ENCODE measurements around the gene FBXO46.
A peak's percentile ranks its signal among the peaks of the same experiment; 100 is the strongest.

FBXO46 gene

GRCh38 chr19:45772130-45772840 is 41.6 kb upstream of the FBXO46 start:
- Histone ChIP-seq H3K27ac (ENCODE audit: low read depth, low read length) (no peak overlapping the region), H3K4me2 (ENCODE audit: low read length) (no peak overlapping the region), H3F3A (ENCODE audit: control insufficient read depth, insufficient read depth) (peaks cover 5% of the 10 kb centered on the region; the same call in 1 of the 2 replicates)

GRCh38 chr19:45771311-45771933 is 40.7 kb upstream of the FBXO46 start:
- Histone ChIP-seq H4K20me1 (ENCODE audit: control insufficient read depth, insufficient read depth, low read depth, low read length) (no peaks in the 10 kb centered on the region), H3K36me3 (ENCODE audit: control insufficient read depth, low read length) (no peaks in the 10 kb centered on the region), H3K79me2 (ENCODE audit: control insufficient read depth, low read length) (no peaks in the 10 kb centered on the region), H3K27me3 (ENCODE audit: control insufficient read depth, low read length) (peaks cover 8% of the 10 kb centered on the region), H3F3A (ENCODE audit: control insufficient read depth, insufficient read depth) (peaks cover 5% of the 10 kb centered on the region; the same call in 1 of the 2 replicates), H3K4me1 (ENCODE audit: control insufficient read depth, low read length) (peaks cover 37% of the 10 kb centered on the region), H3K4me3 (ENCODE audit: low read length) (no peak overlapping the region; the same call in 1 of the 2 replicates), H3K4me2 (ENCODE audit: low read length) (peak overlapping the region; percentile 77; the same call in 1 of the 2 replicates), H3K27ac (ENCODE audit: low read depth, low read length) (no peak overlapping the region), H3K9me3 (ENCODE audit: control insufficient read depth, insufficient read depth, low read length) (no peaks in the 10 kb centered on the region), H3K9me2 (replicated peaks; ENCODE audit: control insufficient read depth, low read length) (no peaks in the 10 kb centered on the region)
- TF ChIP-seq EZH2phosphoT487 (IDR thresholded peaks at IDR 0.05; ENCODE audit: borderline replicate concordance, low read length) (no peak), CTCF (IDR thresholded peaks at IDR 0.05; ENCODE audit: low read depth, low read length, poor library complexity, severe bottlenecking) (no peak)

More at GRCh38 chr19:45772130-45772840, 41.6 kb upstream of the FBXO46 start:
- Histone ChIP-seq H4K20me1 (ENCODE audit: control insufficient read depth, insufficient read depth, low read depth, low read length) (no peaks in the 10 kb centered on the region), H3K27me3 (ENCODE audit: control insufficient read depth, low read length) (peaks cover 8% of the 10 kb centered on the region), H3K79me2 (ENCODE audit: control insufficient read depth, low read length) (no peaks in the 10 kb centered on the region), H3K36me3 (ENCODE audit: control insufficient read depth, low read length) (peaks cover 7% of the 10 kb centered on the region; the same call in 1 of the 2 replicates), H3K9me2 (replicated peaks; ENCODE audit: control insufficient read depth, low read length) (no peaks in the 10 kb centered on the region), H3K4me1 (ENCODE audit: control insufficient read depth, low read length) (peaks cover 37% of the 10 kb centered on the region), H3K9me3 (ENCODE audit: control insufficient read depth, insufficient read depth, low read length) (no peaks in the 10 kb centered on the region), H3K4me3 (ENCODE audit: low read length) (no peak overlapping the region)
- TF ChIP-seq CTCF (IDR thresholded peaks at IDR 0.05; ENCODE audit: low read depth, low read length, poor library complexity, severe bottlenecking): no peak

- peaks cover 8% of the 10 kb centered on the region for H3K27me3 ChIP-seq (ENCODE audit: control insufficient read depth, low read length)
- no peaks in the 10 kb centered on the region for H3K9me2 ChIP-seq (replicated peaks; ENCODE audit: control insufficient read depth, low read length)
- TF ChIP-seq CTCF (IDR thresholded peaks at IDR 0.05; ENCODE audit: low read depth, low read length, poor library complexity, severe bottlenecking): peak; percentile 96
- no peak for TF ChIP-seq EZH2phosphoT487 (IDR thresholded peaks at IDR 0.05; ENCODE audit: borderline replicate concordance, low read length)
- H4K20me1 ChIP-seq (ENCODE audit: control insufficient read depth, insufficient read depth, low read depth, low read length): no peaks in the 10 kb centered on the region
- H3K9me3 ChIP-seq (ENCODE audit: control insufficient read depth, insufficient read depth, low read length): no peaks in the 10 kb centered on the region
- H3K79me2 ChIP-seq (ENCODE audit: control insufficient read depth, low read length): no peaks in the 10 kb centered on the region
- peak overlapping the region; percentile 77 for H3K4me2 ChIP-seq (ENCODE audit: low read length)
- peak overlapping the region; percentile 79 for H3K4me3 ChIP-seq (ENCODE audit: low read length)
- peaks cover 37% of the 10 kb centered on the region for H3K4me1 ChIP-seq (ENCODE audit: control insufficient read depth, low read length)
- peaks cover 5% of the 10 kb centered on the region; the same call in 1 of the 2 replicates for H3F3A ChIP-seq (ENCODE audit: control insufficient read depth, insufficient read depth)
- peak overlapping the region; percentile 28; the same call in 1 of the 2 replicates for H3K27ac ChIP-seq (ENCODE audit: low read depth, low read length)
- no peaks in the 10 kb centered on the region for H3K36me3 ChIP-seq (ENCODE audit: control insufficient read depth, low read length)
These were observed 39.8 kb upstream of the FBXO46 start for GRCh38 chr19:45770192-45771101.
